Heart right ventricle (tissue), 16 donors: ENCODE measurements around the gene ZBTB7A. TPM values are rescaled to one million over a fixed set of nuclear protein-coding genes. Genes with fewer than 3 reads are reported as not detected.

Source experiments
- ATAC-seq, 8 donors: fragments of 200-7000 bp; cut with Tn5 transposase; one replicate each; pipeline ENCODE4 v1.9.1; 2020; ENCODE audit warnings: mild to moderate bottlenecking in 8 of 8, moderate library complexity in 8 of 8, moderate number of reproducible peaks in 1 of 8
- DNase-seq, 2 donors: peaks; one replicate each; pipeline ENCODE4 v3.0.0-alpha.2; 2020
- H3K27ac ChIP-seq, 10 donors: fragments of 200-600 bp; sonication (generic) in 2 of 10; one replicate each; pipeline versions ENCODE4 v1.5.0 to v1.8.0; 2020 to 2022; ENCODE audit warnings: mild to moderate bottlenecking in 3 of 10
- H3K27me3 ChIP-seq, 7 donors: fragments of 200-600 bp; one replicate each; pipeline ENCODE4 v1.8.0; 2021 to 2022; ENCODE audit warnings: mild to moderate bottlenecking in 2 of 7
- H3K36me3 ChIP-seq, 9 donors: fragments of 200-600 bp; sonication (generic) in 1 of 9; one replicate each; pipeline versions ENCODE4 v1.5.0 to v1.8.0; 2020 to 2022; ENCODE audit warnings: mild to moderate bottlenecking in 2 of 9
- H3K4me1 ChIP-seq, 9 donors: fragments of 200-600 bp; sonication (generic) in 1 of 9; one replicate each; pipeline versions ENCODE4 v1.5.0 to v1.8.0; 2020 to 2022; ENCODE audit warnings: mild to moderate bottlenecking in 4 of 9
- H3K4me3 ChIP-seq, 10 donors: fragments of 200-600 bp; sonication (generic) in 2 of 10; one replicate each; pipeline versions ENCODE4 v1.5.0 to v1.8.0; 2020 to 2022; ENCODE audit warnings: mild to moderate bottlenecking in 7 of 10, moderate library complexity in 2 of 10
- H3K9me3 ChIP-seq, 11 donors: fragments of 200-600 bp in 10 of 11; sonication (generic) in 2 of 11; one replicate each; pipeline versions ENCODE4 v1.5.0 to v1.8.0; 2013 to 2022; ENCODE audit warnings: mild to moderate bottlenecking in 2 of 11, control low read depth in 1 of 11, moderate library complexity in 1 of 11
- WGBS, 2 donors: extraction: QIAGEN DNeasy Blood & Tissue Kit; methylation state at CpG; one replicate each; pipeline ENCODE4 v1.1.7; 2013; ENCODE audit warnings: inconsistent platforms in 1 of 2; 5-methylcytosine and 5-hydroxymethylcytosine counted together
- intact Hi-C, 10 donors: fragments of 100-400 bp; cut with DNase I; formaldehyde crosslinking; loops; one replicate each; pipeline versions ENCODE4 v1.11.1 to v1.14.2; 2022
- polyA plus RNA-seq, 2 donors: library from polyadenylated mRNA; stranded (reverse); fragments of 200-250 nt; gene quantifications; one replicate each; pipeline ENCODE4 v1.2.3, GENCODE V29; 2013
- total RNA-seq, 10 donors: library from RNA; stranded (reverse); fragmentation: NEBNext Ultra II Directional in 3 of 10; extraction: Animal tissue kit (Norgen Biotek cat#: 25700) in 3 of 10; gene quantifications; one replicate each; pipeline versions ENCODE4 v1.2.1 to v1.2.4, GENCODE V29; 2021 to 2023
- TF ChIP-seq, protein P1 (sequence below), 9 donors: fragments of 200-600 bp; sonication (generic) in 2 of 9; IDR thresholded peaks; one replicate each; pipeline versions ENCODE4 v1.5.0 to v1.8.0; 2021 to 2022; ENCODE audit warnings: antibody characterized with exemption in 9 of 9, mild to moderate bottlenecking in 5 of 9, moderate library complexity in 1 of 9
- donor health status: Arrhythmogenic right ventricular cardiomyopathy.
- donor health status: ischemic (EF 13 %, LVEDD 7.1; RV severe dilation, severe dysfunction).
- donor health status: healthy with polysubstance abuse.
- donor health status: DM: no; HTN: yes; CAD: no.
- donor health status: DM: no; HTN: no; CAD: no.
- donor health status: ischemic (EF 25% LVEDD 6.9; RV normal size, moderate dysfunction).
- donor health status: ischemic (EF 25% LVEDD 5.7; RV mildly dilated, moderate dysfunction).
- donor health status: healthy.
- donor health status: DM: yes; HTN: yes; CAD: no.
- donor health status: Ischemic cardiomyopathy.
- donor health status: ischemic (EF 35%, LVEDD 5.7; RV mildly dilated, moderate dysfunction).
- donor health status: nonischemic (EF 11% LVEDD 7.7; RV severe dilation, severe dysfunction).
- donor health status: DM: yes; HTN: yes; CAD: no.
- donor health status: PGD.
- donor health status: ischemic (EF 29% LVEDD 5.4; RV normal size, mild dysfunction).
- donor health status: nonischemic (EF 23%, LVEDD 6.1; RV moderate dilation, normal function).

Gene ZBTB7A
- total and polyA plus RNA-seq, 12 donors, result 9.6 to 40.5 (median 25.2) TPM

DNA sequence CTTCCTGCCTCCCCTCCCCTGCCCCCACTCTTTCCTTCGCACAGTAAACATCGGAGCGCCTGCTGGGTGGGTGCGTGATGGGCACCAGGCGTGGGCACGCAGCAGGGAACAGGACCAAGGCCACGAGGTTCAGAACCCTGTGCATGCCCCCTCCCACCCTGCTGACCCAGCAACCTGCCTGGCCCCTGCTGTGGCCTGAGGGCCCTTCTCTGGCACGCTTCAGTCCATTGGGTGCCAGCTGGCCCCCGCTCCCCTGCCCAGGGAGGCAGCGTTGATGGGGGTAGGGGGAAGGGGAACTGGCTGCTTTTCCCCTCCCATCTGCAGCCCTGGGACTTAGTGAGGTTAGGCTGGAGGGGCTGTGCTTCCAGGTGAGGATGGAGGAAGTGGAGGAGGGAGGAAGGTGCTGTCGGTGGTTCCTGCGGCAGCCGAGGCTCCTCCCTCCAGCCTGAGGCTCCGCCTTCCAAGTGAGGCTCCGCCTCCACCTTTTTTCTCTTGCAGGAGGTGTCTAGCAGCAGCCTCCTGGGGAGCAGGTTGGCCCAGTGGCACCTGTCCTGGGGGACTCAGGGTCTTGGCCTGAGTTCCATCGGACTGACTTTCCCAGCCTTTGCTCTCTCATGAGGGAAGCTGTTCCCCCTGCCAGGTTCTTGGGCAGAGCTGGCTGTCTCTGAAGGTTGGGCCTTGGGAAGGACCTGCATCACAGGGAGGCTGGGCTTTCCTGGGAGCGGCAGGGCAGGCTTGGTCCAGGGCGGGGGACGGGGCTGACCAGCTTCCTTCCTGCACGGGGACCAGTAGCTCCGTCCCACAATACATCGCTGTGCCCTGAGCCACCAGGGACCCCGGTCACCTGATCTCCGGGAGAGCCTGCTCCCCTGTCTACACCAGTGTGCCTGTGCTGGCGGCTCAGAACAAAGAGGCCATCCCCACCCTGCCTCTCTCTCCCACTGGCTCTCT, 51.9 kb downstream of the ZBTB7A start:
- Histone ChIP-seq H3K27ac (peak overlapping the region; percentile 26 to 87 (median 75)), H3K27me3 (no peaks in the 10 kb centered on the region), H3K4me1 (peaks cover 24 to 71% (median 60%) of the 10 kb centered on the region in 9 donors), H3K4me3 (peak overlapping the region in 9 of 10 donors; percentile 2 to 43 (median 30)), H3K36me3 (peaks cover 0 to 79% (median 22%) of the 10 kb centered on the region in 9 donors), H3K9me3 (no peaks in the 10 kb centered on the region)
- intact Hi-C loops, result loop anchor here in 2 of 10 donors (5.0 kb wide), 2 partner anchors 42 to 47 kb away; no protein-coding TSS in a partner anchor
- TF ChIP-seq, protein P1, sequence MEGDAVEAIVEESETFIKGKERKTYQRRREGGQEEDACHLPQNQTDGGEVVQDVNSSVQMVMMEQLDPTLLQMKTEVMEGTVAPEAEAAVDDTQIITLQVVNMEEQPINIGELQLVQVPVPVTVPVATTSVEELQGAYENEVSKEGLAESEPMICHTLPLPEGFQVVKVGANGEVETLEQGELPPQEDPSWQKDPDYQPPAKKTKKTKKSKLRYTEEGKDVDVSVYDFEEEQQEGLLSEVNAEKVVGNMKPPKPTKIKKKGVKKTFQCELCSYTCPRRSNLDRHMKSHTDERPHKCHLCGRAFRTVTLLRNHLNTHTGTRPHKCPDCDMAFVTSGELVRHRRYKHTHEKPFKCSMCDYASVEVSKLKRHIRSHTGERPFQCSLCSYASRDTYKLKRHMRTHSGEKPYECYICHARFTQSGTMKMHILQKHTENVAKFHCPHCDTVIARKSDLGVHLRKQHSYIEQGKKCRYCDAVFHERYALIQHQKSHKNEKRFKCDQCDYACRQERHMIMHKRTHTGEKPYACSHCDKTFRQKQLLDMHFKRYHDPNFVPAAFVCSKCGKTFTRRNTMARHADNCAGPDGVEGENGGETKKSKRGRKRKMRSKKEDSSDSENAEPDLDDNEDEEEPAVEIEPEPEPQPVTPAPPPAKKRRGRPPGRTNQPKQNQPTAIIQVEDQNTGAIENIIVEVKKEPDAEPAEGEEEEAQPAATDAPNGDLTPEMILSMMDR (IDR thresholded peaks at IDR 0.05), result no peak
- peak; percentile 70 for DNase-seq
- ATAC-seq, result peak; percentile 48 to 89 (median 80)
- 67 to 77% methylated on average over 25 of the region's 25 CpGs for WGBS, 2 donors

DNA sequence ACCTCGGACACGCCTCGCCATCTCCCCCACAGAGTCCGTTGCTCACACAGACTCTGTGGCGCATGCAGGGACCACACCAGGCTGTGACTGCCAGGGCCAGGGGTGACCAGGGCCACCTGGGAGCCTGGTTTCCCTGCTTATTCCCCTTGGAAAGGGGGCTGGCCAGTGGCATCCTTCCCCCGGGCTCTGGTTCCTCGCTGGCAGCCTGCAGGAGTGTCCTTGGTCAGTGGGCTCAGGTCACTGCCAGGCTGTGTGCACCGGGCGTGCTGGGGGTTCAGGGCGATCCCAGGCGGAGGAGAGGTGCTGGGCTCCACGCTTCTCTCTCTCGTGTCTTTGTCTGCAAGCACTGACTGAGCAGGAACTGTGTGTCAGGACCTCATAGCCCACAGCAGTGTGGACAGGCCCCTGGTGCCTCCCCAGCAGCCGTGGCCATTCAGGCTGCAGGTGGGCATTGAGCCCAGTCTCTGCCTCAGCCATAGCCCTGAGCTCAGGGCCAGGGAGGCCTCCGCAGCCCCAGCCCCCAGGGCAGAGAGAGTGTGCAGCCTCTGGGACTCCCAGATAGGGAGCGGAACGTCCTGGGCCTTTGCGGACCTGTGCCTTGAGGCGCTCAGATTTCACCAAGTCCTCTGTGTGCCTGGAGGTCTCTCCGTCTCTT, 52.7 kb downstream of the ZBTB7A start:
- intact Hi-C loops, result loop anchor here in 1 of 10 donors (5.0 kb wide), 1 partner anchor 43 kb away; no protein-coding TSS in a partner anchor
- H3K9me3 ChIP-seq, result no peaks in the 10 kb centered on the region
- peak overlapping the region in 9 of 10 donors; percentile 26 to 87 (median 75) for H3K27ac ChIP-seq
- peak in 3 of 8 donors; percentile 7 to 41 (median 12) for ATAC-seq
- no peaks in the 10 kb centered on the region for H3K27me3 ChIP-seq
- DNase-seq, result no peak
- no peak overlapping the region for H3K4me3 ChIP-seq
- H3K4me1 ChIP-seq, result peaks cover 32 to 73% (median 61%) of the 10 kb centered on the region in 9 donors
- peaks cover 0 to 75% (median 22%) of the 10 kb centered on the region in 9 donors for H3K36me3 ChIP-seq
- TF ChIP-seq, protein P1 (IDR thresholded peaks at IDR 0.05), result no peak
- 82 to 88% methylated on average over 20 of the region's 20 CpGs for WGBS, 2 donors

DNA sequence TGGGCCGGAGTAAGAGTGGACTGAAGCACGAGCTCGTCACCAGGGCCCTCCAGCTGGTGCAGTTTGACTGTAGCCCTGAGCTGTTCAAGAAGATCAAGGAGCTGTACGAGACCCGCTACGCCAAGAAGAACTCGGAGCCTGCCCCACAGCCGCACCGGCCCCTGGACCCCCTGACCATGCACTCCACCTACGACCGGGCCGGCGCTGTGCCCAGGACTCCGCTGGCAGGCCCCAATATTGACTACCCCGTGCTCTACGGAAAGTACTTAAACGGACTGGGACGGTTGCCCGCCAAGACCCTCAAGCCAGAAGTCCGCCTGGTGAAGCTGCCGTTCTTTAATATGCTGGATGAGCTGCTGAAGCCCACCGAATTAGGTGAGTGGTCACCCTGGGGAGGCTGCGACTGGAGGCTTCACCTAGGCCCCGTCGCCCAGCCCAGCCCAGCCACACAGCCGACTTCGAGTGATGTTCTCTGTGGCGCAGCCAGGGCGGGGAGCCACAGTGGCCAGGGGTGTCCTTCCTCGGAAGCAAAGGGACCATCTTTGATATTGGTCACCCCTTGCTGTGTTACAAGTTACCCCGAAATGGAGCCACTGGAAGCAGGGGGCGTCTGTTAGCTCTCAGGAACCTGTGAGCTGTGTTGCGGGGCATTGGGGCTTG, 53.6 kb downstream of the ZBTB7A start:
- TF ChIP-seq, protein P1 (IDR thresholded peaks at IDR 0.05), result no peak
- Histone ChIP-seq H3K4me3 (no peak overlapping the region), H3K9me3 (no peaks in the 10 kb centered on the region), H3K36me3 (peaks cover 0 to 67% (median 22%) of the 10 kb centered on the region in 9 donors), H3K27me3 (no peaks in the 10 kb centered on the region), H3K27ac (peak overlapping the region in 5 of 10 donors; percentile 5 to 48 (median 37)), H3K4me1 (peaks cover 41 to 82% (median 70%) of the 10 kb centered on the region in 9 donors)
- ATAC-seq (no peak), DNase-seq (no peak)
- intact Hi-C loops, result loop anchor here in 1 of 10 donors (5.0 kb wide), 1 partner anchor 44 kb away; no protein-coding TSS in a partner anchor
- 94 to 96% methylated on average over 33 of the region's 33 CpGs for WGBS, 2 donors
